ENCODE results near the gene PSAPL1.

GRCh38 chr4:7444314-7444713, 9.6 kb upstream of the PSAPL1 start:
- no peak for TF ChIP-seq CTCF (conservative IDR thresholded peaks at IDR 0.05 in 1 of 2, IDR thresholded peaks at IDR 0.05 in 1 of 2; ENCODE audit: low read depth in 1 of 2, low read length in 2 of 2)
- no peak for TF ChIP-seq EZH2 (IDR thresholded peaks at IDR 0.05; ENCODE audit: low read length, missing control alignments)
